HUES6 (cell line): ENCODE results near the gene SEMA5A.

Experiments used
- H3K27ac ChIP-seq: 2 replicates; pipeline ENCODE4 v1.7.0; 2013; ENCODE audit warnings: low read depth, mild to moderate bottlenecking, low read length, inconsistent platforms
- H3K27me3 ChIP-seq: 2 replicates; pipeline ENCODE4 v1.6.1; 2013; ENCODE audit warnings: low read length; ENCODE audit not compliant: control insufficient read depth, insufficient read depth
- H3K36me3 ChIP-seq: 2 replicates; pipeline ENCODE4 v1.6.1; 2013; ENCODE audit warnings: low read length; ENCODE audit not compliant: control insufficient read depth, insufficient read depth
- H3K4me1 ChIP-seq: 2 replicates; pipeline ENCODE4 v1.6.1; 2013; ENCODE audit warnings: low read length; ENCODE audit not compliant: control insufficient read depth, insufficient read depth
- H3K4me3 ChIP-seq: 2 replicates; pipeline ENCODE4 v1.5.1; 2013; ENCODE audit warnings: low read depth, low read length
- H3K9ac ChIP-seq: one replicate; pipeline ENCODE4 v1.6.1; 2013; ENCODE audit warnings: mild to moderate bottlenecking, low read length
- H3K9me3 ChIP-seq: 2 replicates; pipeline ENCODE4 v1.6.1; 2013; ENCODE audit warnings: low read depth, low read length; ENCODE audit not compliant: control insufficient read depth, insufficient read depth

Gene SEMA5A

GRCh38 chr5:9496801-9497200 lies 49.1 kb downstream of the SEMA5A start:
- no peaks in the 10 kb centered on the region for H3K4me1 ChIP-seq
- no peaks in the 10 kb centered on the region for H3K36me3 ChIP-seq
- H3K27me3 ChIP-seq = no peaks in the 10 kb centered on the region

GRCh38 chr5:9495121-9495520 lies 50.8 kb downstream of the SEMA5A start:
- H3K9me3 ChIP-seq = no peaks in the 10 kb centered on the region
- no peak overlapping the region for H3K27ac ChIP-seq
- no peaks in the 10 kb centered on the region for H3K27me3 ChIP-seq
- H3K4me3 ChIP-seq = no peak overlapping the region
- no peak overlapping the region for H3K9ac ChIP-seq
- H3K36me3 ChIP-seq = no peaks in the 10 kb centered on the region
- H3K4me1 ChIP-seq = no peaks in the 10 kb centered on the region

More at GRCh38 chr5:9496801-9497200, 49.1 kb downstream of the SEMA5A start:
- Histone ChIP-seq H3K9ac (no peak overlapping the region), H3K27ac (no peak overlapping the region), H3K4me3 (no peak overlapping the region), H3K9me3 (no peaks in the 10 kb centered on the region)

GRCh38 chr5:9494301-9494700 lies 51.6 kb downstream of the SEMA5A start:
- H3K4me3 ChIP-seq = no peak overlapping the region
- H3K9me3 ChIP-seq = no peaks in the 10 kb centered on the region
- H3K27ac ChIP-seq = no peak overlapping the region
- no peaks in the 10 kb centered on the region for H3K4me1 ChIP-seq
- H3K27me3 ChIP-seq = no peaks in the 10 kb centered on the region
- H3K9ac ChIP-seq = no peak overlapping the region
- no peaks in the 10 kb centered on the region for H3K36me3 ChIP-seq

GRCh38 chr5:9490494-9491097 lies 55.3 kb downstream of the SEMA5A start:
- Histone ChIP-seq H3K27ac (no peak overlapping the region), H3K4me3 (no peak overlapping the region), H3K4me1 (no peaks in the 10 kb centered on the region), H3K27me3 (no peaks in the 10 kb centered on the region), H3K36me3 (no peaks in the 10 kb centered on the region), H3K9ac (no peak overlapping the region), H3K9me3 (no peaks in the 10 kb centered on the region; the same call in 1 of the 2 replicates)

GRCh38 chr5:9483779-9484178 lies 62.1 kb downstream of the SEMA5A start:
- Histone ChIP-seq H3K4me1 (peaks cover 16% of the 10 kb centered on the region), H3K4me3 (no peak overlapping the region), H3K36me3 (no peaks in the 10 kb centered on the region), H3K27me3 (no peaks in the 10 kb centered on the region), H3K9ac (no peak overlapping the region), H3K9me3 (peaks cover 7% of the 10 kb centered on the region), H3K27ac (no peak overlapping the region)

- H3K9ac ChIP-seq = no peak overlapping the region
- H3K4me3 ChIP-seq = no peak overlapping the region
- no peaks in the 10 kb centered on the region for H3K27me3 ChIP-seq
- H3K9me3 ChIP-seq = peaks cover 12% of the 10 kb centered on the region
- peaks cover 16% of the 10 kb centered on the region for H3K4me1 ChIP-seq
- H3K36me3 ChIP-seq = no peaks in the 10 kb centered on the region
- no peak overlapping the region for H3K27ac ChIP-seq
Observed at GRCh38 chr5:9483243-9483642, 62.6 kb downstream of the SEMA5A start.

GRCh38 chr5:9482381-9482780 lies 63.5 kb downstream of the SEMA5A start:
- Histone ChIP-seq H3K4me1 (peaks cover 16% of the 10 kb centered on the region), H3K27me3 (no peaks in the 10 kb centered on the region), H3K9me3 (peaks cover 20% of the 10 kb centered on the region), H3K36me3 (no peaks in the 10 kb centered on the region), H3K9ac (no peak overlapping the region), H3K4me3 (no peak overlapping the region), H3K27ac (no peak overlapping the region)

- H3K9ac ChIP-seq = no peak overlapping the region
- H3K27me3 ChIP-seq = no peaks in the 10 kb centered on the region
- peaks cover 16% of the 10 kb centered on the region for H3K4me1 ChIP-seq
- no peak overlapping the region for H3K27ac ChIP-seq
- H3K9me3 ChIP-seq = peaks cover 24% of the 10 kb centered on the region
- H3K4me3 ChIP-seq = no peak overlapping the region
- no peaks in the 10 kb centered on the region for H3K36me3 ChIP-seq
Observed at GRCh38 chr5:9480499-9480898, 65.4 kb downstream of the SEMA5A start.

GRCh38 chr5:9479990-9480389 lies 65.9 kb downstream of the SEMA5A start:
- Histone ChIP-seq H3K9ac (no peak overlapping the region), H3K4me1 (peaks cover 16% of the 10 kb centered on the region), H3K27me3 (no peaks in the 10 kb centered on the region), H3K9me3 (peaks cover 24% of the 10 kb centered on the region), H3K36me3 (no peaks in the 10 kb centered on the region), H3K27ac (no peak overlapping the region), H3K4me3 (no peak overlapping the region)

GRCh38 chr5:9479361-9479760 lies 66.5 kb downstream of the SEMA5A start:
- Histone ChIP-seq H3K27me3 (no peaks in the 10 kb centered on the region), H3K9me3 (peaks cover 24% of the 10 kb centered on the region), H3K9ac (no peak overlapping the region), H3K36me3 (no peaks in the 10 kb centered on the region), H3K27ac (no peak overlapping the region), H3K4me1 (peaks cover 15% of the 10 kb centered on the region), H3K4me3 (no peak overlapping the region)

- Histone ChIP-seq H3K9me3 (peaks cover 24% of the 10 kb centered on the region), H3K4me1 (no peaks in the 10 kb centered on the region), H3K36me3 (no peaks in the 10 kb centered on the region), H3K27ac (no peak overlapping the region), H3K27me3 (no peaks in the 10 kb centered on the region), H3K9ac (no peak overlapping the region), H3K4me3 (no peak overlapping the region)
Observed at GRCh38 chr5:9477537-9477936, 68.3 kb downstream of the SEMA5A start.
